Measurements from ENCODE around the gene PRMT7. TPM values are rescaled to one million over a fixed set of nuclear protein-coding genes. Genes with fewer than 3 reads are reported as not detected.
A peak's percentile ranks its signal among the peaks of the same experiment; 100 is the strongest.

The PRMT7 gene
- total RNA-seq, 1 donor from 2014 or later: 72.2 TPM

DNA sequence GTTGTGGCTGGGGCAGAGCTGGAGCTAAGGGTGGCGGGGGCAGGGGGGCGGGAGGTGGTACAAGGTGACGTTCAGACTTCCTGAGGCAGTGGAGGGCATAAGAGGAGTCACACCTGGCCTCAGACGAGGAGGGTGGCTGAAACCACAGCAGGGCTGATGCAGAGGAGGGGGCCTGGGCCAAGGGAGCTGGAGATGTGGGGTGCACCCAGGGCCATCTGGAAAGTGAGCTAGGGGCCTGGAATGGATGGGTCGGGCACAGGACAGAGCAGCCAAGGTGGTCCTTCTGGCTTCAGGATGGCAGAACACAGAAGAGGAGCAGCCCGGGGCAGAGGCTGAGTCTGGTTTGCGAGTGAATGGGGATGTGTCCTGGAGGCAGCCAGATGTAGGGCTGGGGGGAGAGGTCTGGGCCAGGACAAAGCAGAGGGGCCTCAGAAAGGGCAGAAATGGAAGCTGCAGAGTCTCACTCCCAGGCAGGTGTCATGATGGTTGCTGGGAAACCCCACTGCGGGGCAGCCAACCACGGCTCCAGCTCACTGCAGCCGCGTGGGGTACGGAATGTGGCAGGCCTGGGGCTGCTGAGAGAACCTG lies 57.6 kb downstream of the PRMT7 start:
- intact Hi-C loops (cut with micrococcal nuclease): loop anchor here (10.0 kb wide), 1 partner anchor 46 kb away; no protein-coding TSS in a partner anchor
- H3K4me3 Mint-ChIP-seq: peak overlapping the region; percentile 53
- DNase-seq: peak; percentile 74
- no peaks in the 10 kb centered on the region for H3K36me3 Mint-ChIP-seq (ENCODE audit: low read depth)
- H3K9me3 Mint-ChIP-seq: no peaks in the 10 kb centered on the region
- peaks cover 37% of the 10 kb centered on the region for H3K27me3 Mint-ChIP-seq
- H3K4me1 Mint-ChIP-seq: peaks cover 35% of the 10 kb centered on the region
- peak overlapping the region; percentile 1 for H3K27ac Mint-ChIP-seq

DNA sequence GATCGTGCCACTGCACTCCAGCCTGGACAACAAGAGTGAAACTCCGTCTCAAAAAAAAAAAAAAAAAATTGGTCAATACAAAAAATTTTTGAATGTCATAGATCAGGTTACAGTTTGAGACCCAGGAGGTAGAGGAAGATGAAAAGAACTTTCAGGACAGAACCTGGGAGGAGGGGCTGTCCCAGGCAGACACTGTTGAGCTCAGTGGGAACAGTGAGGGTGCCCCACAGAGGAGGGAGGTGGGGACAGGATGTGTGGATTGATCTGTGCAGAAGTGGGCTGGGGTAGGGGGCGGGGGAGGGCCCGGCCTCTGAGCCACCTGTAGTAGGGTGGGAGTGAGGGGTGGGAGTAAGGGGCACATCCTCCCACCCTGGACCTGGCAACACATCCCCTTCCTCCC lies 58.3 kb downstream of the PRMT7 start:
- H3K27me3 Mint-ChIP-seq: peaks cover 43% of the 10 kb centered on the region
- no peaks in the 10 kb centered on the region for H3K36me3 Mint-ChIP-seq (ENCODE audit: low read depth)
- no peak overlapping the region for H3K27ac Mint-ChIP-seq
- intact Hi-C loops (cut with micrococcal nuclease): loop anchor here (10.0 kb wide), 1 partner anchor 46 kb away; no protein-coding TSS in a partner anchor
- no peaks in the 10 kb centered on the region for H3K9me3 Mint-ChIP-seq
- DNase-seq: no peak
- peaks cover 33% of the 10 kb centered on the region for H3K4me1 Mint-ChIP-seq
- peak overlapping the region; percentile 53 for H3K4me3 Mint-ChIP-seq

GRCh38 chr16:68369697-68370580 lies 59.1 kb downstream of the PRMT7 start:
- no peaks in the 10 kb centered on the region for H3K36me3 Mint-ChIP-seq (ENCODE audit: low read depth)
- H3K4me1 Mint-ChIP-seq: peaks cover 33% of the 10 kb centered on the region
- peak overlapping the region; percentile 25 for H3K27ac Mint-ChIP-seq
- peak; percentile 83 for DNase-seq
- peak overlapping the region; percentile 43 for H3K4me3 Mint-ChIP-seq
- peaks cover 46% of the 10 kb centered on the region for H3K27me3 Mint-ChIP-seq
- H3K9me3 Mint-ChIP-seq: no peaks in the 10 kb centered on the region
- intact Hi-C loops (cut with micrococcal nuclease): loop anchor here (10.0 kb wide), 1 partner anchor 45 kb away; no protein-coding TSS in a partner anchor

DNA sequence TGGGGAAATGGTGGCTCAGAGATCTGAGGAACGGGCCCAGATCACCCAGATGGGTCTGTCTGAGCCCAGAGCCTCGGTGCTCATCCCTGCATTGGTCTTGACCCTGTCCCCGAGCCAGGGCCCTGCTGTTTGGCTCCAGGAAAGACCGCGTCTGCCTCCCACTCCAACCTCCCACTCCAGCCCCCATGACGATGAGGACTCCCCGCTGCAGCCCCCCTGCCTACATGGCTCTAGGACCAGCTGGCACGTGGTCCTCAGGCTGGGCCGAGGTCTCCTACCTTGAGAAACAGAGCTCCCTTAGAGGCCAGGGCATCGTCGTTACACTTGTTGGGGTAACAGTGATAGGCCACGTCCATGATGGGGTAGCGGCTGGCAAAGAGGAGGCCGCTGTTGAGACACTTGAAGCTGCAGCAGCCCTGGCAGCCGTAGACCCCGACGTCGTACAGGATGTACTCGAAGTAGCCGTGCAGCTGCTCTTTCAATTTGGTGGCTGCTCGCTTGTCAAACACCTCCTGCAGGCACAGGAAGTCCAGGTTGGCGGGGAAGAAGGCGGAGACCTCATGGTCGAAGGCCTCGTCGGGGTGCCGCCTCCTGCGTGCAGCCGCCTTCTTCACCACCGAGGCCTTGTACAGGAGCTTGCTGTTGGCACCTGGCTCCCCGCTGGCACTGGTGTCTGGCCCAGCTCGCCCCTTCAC lies 59.9 kb downstream of the PRMT7 start:
- Mint-ChIP-seq H3K4me1 (peaks cover 33% of the 10 kb centered on the region), H3K27ac (peak overlapping the region; percentile 34), H3K9me3 (no peaks in the 10 kb centered on the region), H3K4me3 (peak overlapping the region; percentile 35), H3K36me3 (ENCODE audit: low read depth) (no peaks in the 10 kb centered on the region), H3K27me3 (peaks cover 48% of the 10 kb centered on the region)
- intact Hi-C loops (cut with micrococcal nuclease): no loop called here
- peak; percentile 81 for DNase-seq

DNA sequence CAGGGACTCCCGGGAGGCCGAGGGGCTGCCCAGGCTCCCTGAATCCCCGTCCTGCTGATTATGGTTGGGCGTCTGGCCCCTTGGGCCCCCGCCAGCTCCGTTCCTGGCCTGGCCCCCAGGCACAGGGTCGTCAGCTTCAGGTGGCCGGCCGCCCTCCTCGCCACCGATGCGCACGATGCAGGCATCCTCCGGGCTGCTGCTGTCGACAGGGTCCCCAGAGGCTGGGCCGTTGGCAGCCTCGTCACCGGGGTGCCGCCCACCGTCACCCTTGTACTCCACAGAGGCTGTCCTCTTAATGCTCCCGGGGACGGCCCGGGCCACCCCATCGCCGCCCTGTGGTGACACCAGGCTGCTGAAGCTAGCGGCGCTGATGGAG lies 60.4 kb downstream of the PRMT7 start:
- peaks cover 48% of the 10 kb centered on the region for H3K27me3 Mint-ChIP-seq
- peaks cover 33% of the 10 kb centered on the region for H3K4me1 Mint-ChIP-seq
- no peaks in the 10 kb centered on the region for H3K9me3 Mint-ChIP-seq
- intact Hi-C loops (cut with micrococcal nuclease): no loop called here
- H3K4me3 Mint-ChIP-seq: no peak overlapping the region
- DNase-seq: no peak
- no peak overlapping the region for H3K27ac Mint-ChIP-seq
- no peaks in the 10 kb centered on the region for H3K36me3 Mint-ChIP-seq (ENCODE audit: low read depth)

DNA sequence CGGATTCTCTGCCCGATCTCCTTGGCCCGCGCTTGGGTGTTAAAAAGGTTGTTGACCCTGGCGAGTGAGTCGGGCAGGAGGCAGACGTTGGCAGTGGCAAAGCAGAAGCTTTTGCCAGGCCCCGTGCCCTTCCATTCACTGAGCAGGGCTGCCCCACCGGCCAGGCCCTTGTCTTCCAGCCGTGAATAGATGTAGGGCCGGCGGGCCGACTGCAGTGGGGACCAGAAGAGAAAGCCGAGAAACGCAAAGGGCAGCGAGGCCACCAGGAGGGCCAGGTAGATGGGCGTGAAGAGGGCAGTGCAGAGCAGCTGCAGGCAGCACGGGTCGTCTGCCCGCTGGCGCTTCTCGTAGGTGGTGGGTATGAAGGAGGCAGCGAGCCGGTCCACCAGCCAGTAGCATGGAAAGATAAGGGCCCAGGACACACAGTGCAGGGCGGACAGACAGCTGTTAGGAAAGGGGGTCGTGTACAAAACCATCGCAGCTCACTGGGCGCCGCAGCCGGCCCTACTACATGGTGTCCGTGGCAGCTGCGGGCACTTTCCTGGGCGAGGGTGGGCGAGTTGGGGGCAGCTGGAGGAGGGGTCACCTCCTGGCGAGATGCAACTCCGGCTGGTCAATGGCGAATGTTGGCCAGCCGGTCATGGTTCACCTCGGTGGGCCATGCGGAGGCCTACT lies 61.0 kb downstream of the PRMT7 start:
- no peak for DNase-seq
- intact Hi-C loops (cut with micrococcal nuclease): no loop called here
- Mint-ChIP-seq H3K27me3 (peaks cover 49% of the 10 kb centered on the region), H3K27ac (no peak overlapping the region), H3K9me3 (no peaks in the 10 kb centered on the region), H3K4me1 (peaks cover 33% of the 10 kb centered on the region), H3K4me3 (no peak overlapping the region), H3K36me3 (ENCODE audit: low read depth) (no peaks in the 10 kb centered on the region)

DNA sequence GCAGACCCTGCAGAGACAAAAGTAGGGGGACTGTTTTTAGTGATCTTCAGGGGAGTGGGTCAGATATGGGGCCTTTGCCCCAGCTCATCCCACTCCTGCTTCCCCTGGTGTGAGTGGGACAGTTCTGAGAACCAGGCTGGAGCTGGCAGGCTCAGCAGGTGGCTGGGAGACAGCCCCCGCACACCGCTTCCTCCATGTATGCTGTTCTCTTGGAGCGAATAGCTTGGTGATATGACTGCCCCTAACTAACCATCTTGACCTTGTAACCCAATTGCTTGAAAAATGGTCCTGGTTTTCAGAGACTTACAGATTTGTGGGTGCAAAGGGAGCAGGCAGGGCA lies 61.5 kb downstream of the PRMT7 start:
- intact Hi-C loops (cut with micrococcal nuclease): no loop called here
- H3K27ac Mint-ChIP-seq: no peak overlapping the region

GRCh38 chr16:68372806-68373205 lies 62.0 kb downstream of the PRMT7 start:
- H3K27ac Mint-ChIP-seq: no peak overlapping the region
- no peaks in the 10 kb centered on the region for H3K9me3 Mint-ChIP-seq
- H3K36me3 Mint-ChIP-seq (ENCODE audit: low read depth): no peaks in the 10 kb centered on the region
- H3K4me3 Mint-ChIP-seq: no peak overlapping the region
- intact Hi-C loops (cut with micrococcal nuclease): no loop called here
- peaks cover 32% of the 10 kb centered on the region for H3K4me1 Mint-ChIP-seq
- peaks cover 44% of the 10 kb centered on the region for H3K27me3 Mint-ChIP-seq
- DNase-seq: no peak

More for the DNA sequence above, 61.5 kb downstream of the PRMT7 start:
- peaks cover 47% of the 10 kb centered on the region for H3K27me3 Mint-ChIP-seq
- peaks cover 33% of the 10 kb centered on the region for H3K4me1 Mint-ChIP-seq
- H3K4me3 Mint-ChIP-seq: no peak overlapping the region
- no peaks in the 10 kb centered on the region for H3K36me3 Mint-ChIP-seq (ENCODE audit: low read depth)
- no peak for DNase-seq
- no peaks in the 10 kb centered on the region for H3K9me3 Mint-ChIP-seq

- Mint-ChIP-seq H3K4me3 (no peak overlapping the region), H3K27ac (no peak overlapping the region), H3K9me3 (no peaks in the 10 kb centered on the region), H3K4me1 (peaks cover 24% of the 10 kb centered on the region), H3K36me3 (ENCODE audit: low read depth) (no peaks in the 10 kb centered on the region), H3K27me3 (peaks cover 38% of the 10 kb centered on the region)
- intact Hi-C loops (cut with micrococcal nuclease): no loop called here
- DNase-seq: no peak
Measured at GRCh38 chr16:68373528-68374245, 62.9 kb downstream of the PRMT7 start.

DNA sequence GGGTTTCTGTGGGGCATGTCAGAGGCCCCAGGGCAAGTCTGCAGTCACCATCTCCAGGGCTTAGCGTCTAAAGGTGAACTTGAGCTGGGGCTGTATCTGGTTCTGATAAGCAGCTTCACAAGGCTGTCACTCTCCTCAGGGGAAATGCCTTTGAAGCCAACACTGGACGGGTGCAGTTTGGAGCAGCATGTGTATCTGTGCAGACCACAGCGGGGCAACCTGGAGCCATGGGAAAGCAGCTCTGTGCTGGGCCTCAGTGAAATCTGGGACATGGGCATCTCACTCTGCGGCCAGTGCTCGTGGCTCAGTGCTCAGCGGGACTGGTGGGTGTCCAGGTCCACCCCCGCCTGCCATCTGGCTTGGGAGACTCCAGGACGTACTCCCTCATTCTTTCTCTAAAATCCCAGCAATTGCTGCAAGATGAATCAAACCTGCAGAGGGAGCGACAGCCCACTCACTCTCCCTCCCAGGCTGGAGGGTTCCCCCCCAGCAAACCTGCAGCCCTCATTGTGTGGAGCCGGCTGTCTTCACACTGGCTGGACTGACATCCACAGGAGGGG lies 63.5 kb downstream of the PRMT7 start:
- no peak overlapping the region for H3K4me3 Mint-ChIP-seq
- DNase-seq: no peak
- intact Hi-C loops (cut with micrococcal nuclease): no loop called here
- no peaks in the 10 kb centered on the region for H3K9me3 Mint-ChIP-seq
- peaks cover 24% of the 10 kb centered on the region for H3K4me1 Mint-ChIP-seq
- H3K36me3 Mint-ChIP-seq (ENCODE audit: low read depth): no peaks in the 10 kb centered on the region
- H3K27ac Mint-ChIP-seq: no peak overlapping the region
- H3K27me3 Mint-ChIP-seq: peaks cover 44% of the 10 kb centered on the region

GRCh38 chr16:68374961-68375660 lies 64.3 kb downstream of the PRMT7 start:
- intact Hi-C loops (cut with micrococcal nuclease): no loop called here
- H3K36me3 Mint-ChIP-seq (ENCODE audit: low read depth): no peaks in the 10 kb centered on the region
- peaks cover 20% of the 10 kb centered on the region for H3K4me1 Mint-ChIP-seq
- no peak overlapping the region for H3K4me3 Mint-ChIP-seq
- peaks cover 47% of the 10 kb centered on the region for H3K27me3 Mint-ChIP-seq
- DNase-seq: no peak
- no peaks in the 10 kb centered on the region for H3K9me3 Mint-ChIP-seq
- no peak overlapping the region for H3K27ac Mint-ChIP-seq

GRCh38 chr16:68375801-68376536 lies 65.2 kb downstream of the PRMT7 start:
- H3K36me3 Mint-ChIP-seq (ENCODE audit: low read depth): no peaks in the 10 kb centered on the region
- H3K4me3 Mint-ChIP-seq: no peak overlapping the region
- H3K4me1 Mint-ChIP-seq: peaks cover 17% of the 10 kb centered on the region
- DNase-seq: no peak
- H3K9me3 Mint-ChIP-seq: no peaks in the 10 kb centered on the region
- peaks cover 49% of the 10 kb centered on the region for H3K27me3 Mint-ChIP-seq
- intact Hi-C loops (cut with micrococcal nuclease): no loop called here
- H3K27ac Mint-ChIP-seq: no peak overlapping the region

Data from activated CD4-positive, alpha-beta T cell treated with anti-CD3 and anti-CD28 coated beads, Interleukin-2, amount 10 ng/mL, durations not matched to agents 24 days and 14 days (primary cell).